GM23248 (cell line): ENCODE data around the gene RALGAPB.

Experiments
- EZH2 ChIP-seq: fragments of 200-600 bp; sonication (generic); IDR thresholded peaks from 2 replicates; pipeline ENCODE4 v1.6.1; 2018; ENCODE audit warnings: antibody characterized with exemption, mild to moderate bottlenecking; ENCODE audit not compliant: insufficient read depth, poor library complexity, severe bottlenecking
- EZH2phosphoT487 ChIP-seq: fragments of 200-600 bp; sonication (generic); IDR thresholded peaks from 2 replicates; pipeline ENCODE4 v1.6.1; 2018; ENCODE audit warnings: antibody characterized with exemption, moderate library complexity, mild to moderate bottlenecking, low read depth; ENCODE audit not compliant: insufficient read depth

- no peak for TF ChIP-seq EZH2
- no peak for TF ChIP-seq EZH2phosphoT487
Observed at GRCh38 chr20:38554986-38555385, 82.3 kb downstream of the RALGAPB start.
